ENCODE data around the gene NDUFB3.

The NDUFB3 gene

DNA sequence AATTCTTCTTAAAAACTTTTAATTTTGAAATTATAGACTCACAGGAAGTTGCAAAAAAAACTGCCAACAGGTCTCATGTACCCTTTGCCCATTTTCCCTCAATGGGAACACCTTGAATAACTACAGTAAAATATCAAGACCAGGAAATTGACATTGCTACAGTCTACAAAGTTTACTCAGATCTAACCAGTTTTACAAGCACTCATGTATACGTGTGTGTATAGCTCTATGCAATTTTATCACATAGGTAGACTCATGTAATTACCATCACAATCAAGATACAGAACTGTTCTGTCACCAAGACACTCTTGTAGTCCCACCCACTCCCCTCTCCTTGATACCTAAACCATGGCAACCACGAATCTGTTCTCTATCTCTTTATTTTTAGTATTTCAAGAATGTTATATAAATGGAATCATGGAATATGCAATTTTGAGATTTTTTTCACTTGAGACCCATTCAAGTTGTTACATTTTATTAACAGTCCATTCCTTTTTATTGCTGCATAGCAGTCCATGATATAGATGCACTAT, 6.9 kb upstream of the NDUFB3 start:
- CTCF ChIA-PET, result interaction anchor here (0.7 to 8.7 kb wide), 8 partner anchors 8 to 160 kb away, joined by 3 to 126 read pairs (median 4); partner anchors contain the start of gene ORC2
- DNase-seq (ENCODE audit: extremely low spot score), result no peak
- POLR2A ChIA-PET, result no interaction called here
- TF ChIP-seq CTCF (IDR thresholded peaks at IDR 0.05; ENCODE audit: control extremely low read depth, extremely low read depth, low read depth, missing control alignments), result no peak

DNA sequence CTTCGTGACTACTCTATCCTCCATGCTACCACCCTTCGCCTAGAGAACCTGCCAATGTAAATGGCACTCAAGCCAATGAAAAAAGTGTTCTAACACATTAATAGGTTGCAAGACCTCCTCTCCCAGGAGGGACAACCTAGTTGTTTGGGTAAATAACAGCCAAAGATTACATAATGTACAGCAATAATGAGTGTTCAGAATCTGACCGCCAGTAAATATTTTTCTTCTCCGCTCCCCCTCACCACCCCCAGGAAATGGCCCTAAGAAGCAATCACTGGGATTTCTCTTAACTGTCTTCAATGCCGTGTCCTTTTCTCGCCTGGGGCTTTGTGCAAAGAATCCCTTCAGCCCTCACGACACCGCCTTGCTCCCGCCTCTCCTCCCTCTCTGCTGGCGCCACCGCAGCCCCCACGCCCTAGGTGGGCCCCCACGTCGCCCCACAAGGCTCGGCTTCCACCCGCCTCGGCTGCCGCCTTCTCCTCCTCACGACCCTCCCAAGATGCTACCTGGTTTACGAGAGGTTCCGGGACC, 788 bp upstream of the NDUFB3 start:
- ChIA-PET POLR2A (no interaction called here), CTCF (interaction anchor here (0.7 to 8.7 kb wide), 13 partner anchors 15 to 362 kb away, joined by 3 to 126 read pairs (median 5); partner anchors contain the start of gene ORC2)
- DNase-seq (ENCODE audit: extremely low spot score), result peak; percentile 22
- no peak for TF ChIP-seq CTCF (IDR thresholded peaks at IDR 0.05; ENCODE audit: control extremely low read depth, extremely low read depth, low read depth, missing control alignments)

DNA sequence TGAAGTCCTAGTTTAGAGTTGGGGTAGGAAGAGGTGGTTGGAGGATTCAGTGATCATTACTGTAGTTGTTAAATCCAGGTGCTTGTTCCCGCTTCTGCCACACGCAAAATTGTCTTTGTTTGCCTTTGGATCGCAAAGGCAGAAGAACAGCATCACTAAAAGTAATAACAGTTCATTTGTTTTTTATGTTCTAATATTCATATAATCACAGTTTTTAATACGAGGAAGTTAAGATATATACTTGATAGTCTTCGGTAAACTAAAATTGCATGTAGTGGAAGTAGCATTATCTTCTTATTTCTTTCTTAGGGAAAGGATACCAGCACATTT, 365 bp downstream of the NDUFB3 start:
- no peak for DNase-seq (ENCODE audit: extremely low spot score)
- ChIA-PET CTCF (interaction anchor here (0.7 to 8.7 kb wide), 5 partner anchors 9 to 168 kb away, joined by 3 to 126 read pairs (median 3); no protein-coding TSS in a partner anchor), POLR2A (no interaction called here)
- no peak for TF ChIP-seq CTCF (IDR thresholded peaks at IDR 0.05; ENCODE audit: control extremely low read depth, extremely low read depth, low read depth, missing control alignments)

DNA sequence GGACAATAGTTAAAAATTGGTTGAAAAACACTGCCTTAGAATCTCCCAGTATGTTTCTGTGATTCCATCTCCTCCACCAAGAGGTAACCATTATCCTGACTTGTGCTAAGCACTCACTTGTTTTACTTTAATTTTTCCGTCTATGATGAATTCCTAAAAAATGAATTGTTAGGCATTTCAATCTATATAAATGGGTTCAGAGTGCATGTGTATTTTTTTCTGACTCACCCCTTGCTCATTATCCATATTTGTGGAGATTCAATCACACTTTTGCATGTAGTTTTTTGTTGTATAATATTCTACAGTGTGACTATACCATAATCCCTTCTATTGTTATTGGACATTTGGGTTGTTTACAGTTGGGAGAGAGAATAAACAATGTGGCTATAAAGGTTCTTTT, 1.3 kb downstream of the NDUFB3 start:
- DNase-seq (ENCODE audit: extremely low spot score), result no peak
- CTCF ChIA-PET, result interaction anchor here (1.2 kb wide), 1 partner anchor 159 kb away, joined by 3 read pairs; no protein-coding TSS in a partner anchor
- POLR2A ChIA-PET, result no interaction called here
- TF ChIP-seq CTCF (IDR thresholded peaks at IDR 0.05; ENCODE audit: control extremely low read depth, extremely low read depth, low read depth, missing control alignments), result no peak

GRCh38 chr2:201074996-201075395, 3.2 kb downstream of the NDUFB3 start:
- ChIA-PET CTCF (interaction anchor here (1.5 kb wide), 1 partner anchor 157 kb away, joined by 3 read pairs; no protein-coding TSS in a partner anchor), POLR2A (no interaction called here)
- DNase-seq (ENCODE audit: extremely low spot score), result no peak

GRCh38 chr2:201084863-201085262, 13.1 kb downstream of the NDUFB3 start:
- CTCF ChIA-PET, result no interaction called here
- POLR2A ChIA-PET, result no interaction called here
- TF ChIP-seq CTCF (IDR thresholded peaks at IDR 0.05; ENCODE audit: control extremely low read depth, extremely low read depth, low read depth, missing control alignments), result no peak
- no peak for DNase-seq (ENCODE audit: extremely low spot score)

More at GRCh38 chr2:201074996-201075395, 3.2 kb downstream of the NDUFB3 start:
- TF ChIP-seq CTCF (IDR thresholded peaks at IDR 0.05; ENCODE audit: control extremely low read depth, extremely low read depth, low read depth, missing control alignments), result no peak
